Measurements from ENCODE around the gene NRARP. TPM values are rescaled to one million over a fixed set of nuclear protein-coding genes. Genes with fewer than 3 reads are reported as not detected.

NRARP gene
- total RNA-seq, 1 donor from 2014 or later, result 2.2 TPM

DNA sequence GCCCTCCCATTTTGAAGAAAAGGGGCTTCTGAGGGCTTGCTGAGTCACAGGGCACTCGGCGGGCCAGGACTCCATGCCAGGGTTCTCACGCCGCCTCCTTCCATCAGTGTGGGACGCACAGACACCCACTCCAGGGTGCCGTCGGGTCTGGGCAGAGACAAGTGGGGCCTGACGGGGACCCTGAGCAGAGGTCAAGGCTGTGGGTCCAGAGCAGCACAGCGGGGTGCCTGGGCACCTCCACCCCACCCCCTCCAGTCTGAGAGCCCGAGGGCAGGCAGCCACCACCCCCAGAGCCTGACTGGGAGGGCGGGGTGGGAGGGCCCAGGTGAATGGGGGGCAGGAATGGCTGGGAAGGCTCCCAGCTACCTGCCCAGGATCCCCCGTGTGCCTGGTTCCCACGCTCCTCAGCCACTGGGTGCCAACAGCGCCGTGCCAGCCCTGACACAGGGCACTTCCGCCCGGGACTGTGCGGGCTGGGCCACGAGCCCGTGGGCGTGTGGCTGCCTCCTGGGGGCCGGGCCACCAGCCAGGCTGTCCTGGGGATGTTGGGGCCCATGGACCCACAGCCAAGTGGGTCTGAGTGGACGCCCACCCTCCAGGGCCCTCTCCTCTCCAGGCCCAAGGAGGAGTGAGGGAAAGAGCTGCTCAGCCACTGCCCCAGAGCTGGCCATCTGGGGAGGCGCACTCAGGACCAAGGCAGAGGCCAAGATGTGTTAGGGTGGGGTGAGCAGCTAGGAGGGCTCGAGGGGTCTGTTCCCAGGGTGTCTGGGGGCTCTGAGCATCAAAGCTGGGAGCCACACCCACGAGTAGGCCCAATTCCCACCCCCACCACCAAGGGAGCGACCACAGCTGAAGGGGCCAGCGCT is 10.1 kb upstream of the NRARP start:
- H3K4me3 ChIP-seq (ENCODE audit: low read depth, low read length), result no peak overlapping the region
- TF ChIP-seq CTCF (conservative IDR thresholded peaks at IDR 0.05; ENCODE audit: low read depth, low read length), result no peak
- DNase-seq (ENCODE audit: low read depth), result no peak

GRCh38 chr9:137311171-137311985 is 9.3 kb upstream of the NRARP start:
- DNase-seq (ENCODE audit: low read depth), result no peak
- TF ChIP-seq CTCF (conservative IDR thresholded peaks at IDR 0.05; ENCODE audit: low read depth, low read length), result no peak
- H3K4me3 ChIP-seq (ENCODE audit: low read depth, low read length), result no peak overlapping the region

GRCh38 chr9:137310189-137311052 is 8.3 kb upstream of the NRARP start:
- TF ChIP-seq CTCF (conservative IDR thresholded peaks at IDR 0.05; ENCODE audit: low read depth, low read length), result no peak
- no peak for DNase-seq (ENCODE audit: low read depth)
- H3K4me3 ChIP-seq (ENCODE audit: low read depth, low read length), result no peak overlapping the region

DNA sequence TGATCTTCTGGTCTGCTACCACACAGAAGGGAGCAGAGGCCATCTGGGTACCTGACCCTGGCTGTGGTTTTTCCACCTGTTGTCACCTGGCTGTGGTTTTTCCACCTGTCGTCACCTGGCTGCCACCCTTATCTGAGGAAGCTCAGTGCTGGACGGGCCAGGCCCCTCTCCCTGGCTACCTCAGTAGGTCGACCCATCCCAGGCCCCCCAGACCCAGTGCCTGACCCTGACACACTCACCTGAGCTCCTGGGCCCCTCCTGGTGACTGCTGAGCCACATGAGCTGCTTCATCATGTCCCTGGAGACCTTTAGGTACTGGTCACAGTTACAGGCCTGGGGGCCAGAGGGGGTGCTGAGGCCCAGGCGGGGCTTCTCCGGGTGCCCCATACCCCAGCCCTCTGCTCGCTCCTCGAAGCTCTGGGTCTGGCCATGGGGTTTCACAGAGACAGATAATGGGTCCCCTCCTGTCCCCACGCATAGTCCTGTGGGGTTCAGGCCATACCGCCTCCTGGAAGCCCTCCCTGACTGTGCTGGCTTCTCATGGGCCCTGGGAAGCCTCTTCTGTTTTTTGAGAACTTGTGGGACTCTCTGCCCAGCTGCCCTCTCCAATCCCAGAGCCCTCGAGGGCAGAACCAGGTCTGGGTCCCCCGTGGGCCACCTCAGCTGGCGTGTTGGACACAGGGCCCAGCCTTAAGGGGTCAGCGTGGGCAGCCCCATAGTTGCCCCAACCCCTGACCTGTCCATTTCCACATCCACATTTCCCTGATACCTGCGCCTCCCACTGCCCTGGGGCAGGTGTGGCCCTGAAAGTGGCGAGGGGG is 7.5 kb upstream of the NRARP start:
- DNase-seq (ENCODE audit: low read depth), result no peak

GRCh38 chr9:137308057-137308619 is 6.1 kb upstream of the NRARP start:
- H3K4me3 ChIP-seq (ENCODE audit: low read depth, low read length), result no peak overlapping the region
- DNase-seq (ENCODE audit: low read depth), result no peak
- no peak for TF ChIP-seq CTCF (conservative IDR thresholded peaks at IDR 0.05; ENCODE audit: low read depth, low read length)

More for the DNA sequence above, 7.5 kb upstream of the NRARP start:
- no peak overlapping the region for H3K4me3 ChIP-seq (ENCODE audit: low read depth, low read length)
- no peak for TF ChIP-seq CTCF (conservative IDR thresholded peaks at IDR 0.05; ENCODE audit: low read depth, low read length)
